Naive B cell (primary cell): Measurements from ENCODE around the gene POLR2L. TPM values are rescaled to one million over a fixed set of nuclear protein-coding genes. Genes with fewer than 3 reads are reported as not detected.

Experiments
- ATAC-seq, 2 donors: fragments of 150-1000 bp; cut with Tn5 transposase; 2 replicates each; pipeline ENCODE4 v1.10.0; 2021; ENCODE audit warnings: low read depth in 2 of 2, mild to moderate bottlenecking in 2 of 2, moderate library complexity in 2 of 2
- DNase-seq: peaks from one replicate; pipeline ENCODE4 v3.0.0; 2022
- H3K27ac Mint-ChIP-seq, 6 donors: one replicate each; pipeline ENCODE4 v1.8.0; 2020 to 2022; ENCODE audit warnings: mild to moderate bottlenecking in 6 of 6, mixed read lengths in 6 of 6, moderate library complexity in 5 of 6, inconsistent platforms in 2 of 6
- H3K27me3 Mint-ChIP-seq, 3 donors: one replicate each; pipeline ENCODE4 v1.8.0; 2021 to 2022; ENCODE audit warnings: mixed read lengths in 3 of 3, mild to moderate bottlenecking in 1 of 3
- H3K36me3 Mint-ChIP-seq, 2 donors: one replicate each; pipeline ENCODE4 v1.8.0; 2020 to 2022; ENCODE audit warnings: mixed read lengths in 2 of 2, inconsistent platforms in 1 of 2, mild to moderate bottlenecking in 1 of 2
- H3K4me1 Mint-ChIP-seq, 3 donors: one replicate each; pipeline ENCODE4 v1.8.0; 2020 to 2022; ENCODE audit warnings: mixed read lengths in 3 of 3, inconsistent platforms in 1 of 3, mild to moderate bottlenecking in 1 of 3, moderate library complexity in 1 of 3
- H3K4me3 Mint-ChIP-seq, 8 donors: one replicate each; pipeline ENCODE4 v1.8.0; 2020 to 2022; ENCODE audit warnings: mild to moderate bottlenecking in 8 of 8, mixed read lengths in 8 of 8, moderate library complexity in 8 of 8, inconsistent platforms in 2 of 8
- H3K9me3 Mint-ChIP-seq, 7 donors: one replicate each; pipeline ENCODE4 v1.8.0; 2020 to 2022; ENCODE audit warnings: mixed read lengths in 7 of 7, mild to moderate bottlenecking in 5 of 7, inconsistent platforms in 2 of 7, moderate library complexity in 1 of 7
- polyA plus RNA-seq, 6 donors: library from polyadenylated mRNA; unstranded; fragments of 300-500 nt; fragmentation: Illumina TruSeq; gene quantifications; one replicate each; pipeline ENCODE4 v1.2.3, GENCODE V29; 2021; ENCODE audit warnings: low read depth in 6 of 6

The POLR2L gene
- polyA plus RNA-seq, 6 donors from 2014 or later: 41.3 to 68.4 (median 55.9) TPM

DNA sequence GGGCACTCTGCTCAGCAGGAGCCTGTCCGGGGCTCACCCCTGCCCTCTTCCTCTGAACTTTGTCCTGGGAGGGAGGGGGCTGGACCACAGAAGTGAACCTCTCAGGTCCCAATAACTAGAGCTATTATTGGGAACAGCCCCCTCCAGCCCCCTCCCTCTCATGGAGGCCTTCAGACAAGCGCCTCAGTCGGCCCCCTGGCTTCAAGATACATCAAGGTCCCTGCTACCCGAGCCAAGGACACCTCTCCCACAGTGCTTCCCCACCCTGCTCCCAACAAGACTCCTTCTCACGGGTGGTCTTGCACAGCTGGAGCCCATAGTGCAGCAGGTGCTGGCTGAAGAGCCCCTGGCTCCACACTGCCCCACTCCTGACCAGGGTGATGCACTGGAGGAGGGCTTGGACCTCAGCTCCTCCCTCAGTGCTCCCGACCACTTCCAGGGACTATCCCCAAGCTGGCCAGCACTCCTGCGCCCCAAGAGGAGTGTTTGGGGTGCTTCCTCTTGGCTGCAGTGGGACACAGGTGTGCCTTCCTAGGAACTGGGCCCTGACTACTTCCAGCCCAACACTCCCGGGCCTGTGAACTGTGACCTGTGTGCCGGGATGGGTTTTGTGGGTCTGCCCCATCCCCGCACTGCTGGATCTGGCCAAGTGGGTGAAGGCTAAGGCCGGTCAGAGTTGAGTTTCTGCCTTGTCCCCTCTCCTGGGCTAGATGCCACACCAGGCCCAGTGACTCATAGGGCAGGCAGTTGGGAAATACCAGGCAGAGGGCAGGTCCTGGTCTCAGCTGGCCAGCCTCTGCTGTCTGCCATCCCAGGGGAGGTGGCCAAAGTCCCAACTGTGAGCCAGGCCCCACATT lies 21.4 kb downstream of the POLR2L start:
- DNase-seq (no peak), ATAC-seq (no peak)
- Mint-ChIP-seq H3K4me3 (peak overlapping the region; percentile 82 to 96 (median 90)), H3K27ac (peak overlapping the region in 4 of 6 donors; percentile 64 to 91 (median 84)), H3K9me3 (no peaks in the 10 kb centered on the region), H3K36me3 (peaks cover 0 to 7% of the 10 kb centered on the region in 2 donors), H3K4me1 (peaks cover 6 to 20% (median 17%) of the 10 kb centered on the region in 3 donors), H3K27me3 (no peaks in the 10 kb centered on the region)

DNA sequence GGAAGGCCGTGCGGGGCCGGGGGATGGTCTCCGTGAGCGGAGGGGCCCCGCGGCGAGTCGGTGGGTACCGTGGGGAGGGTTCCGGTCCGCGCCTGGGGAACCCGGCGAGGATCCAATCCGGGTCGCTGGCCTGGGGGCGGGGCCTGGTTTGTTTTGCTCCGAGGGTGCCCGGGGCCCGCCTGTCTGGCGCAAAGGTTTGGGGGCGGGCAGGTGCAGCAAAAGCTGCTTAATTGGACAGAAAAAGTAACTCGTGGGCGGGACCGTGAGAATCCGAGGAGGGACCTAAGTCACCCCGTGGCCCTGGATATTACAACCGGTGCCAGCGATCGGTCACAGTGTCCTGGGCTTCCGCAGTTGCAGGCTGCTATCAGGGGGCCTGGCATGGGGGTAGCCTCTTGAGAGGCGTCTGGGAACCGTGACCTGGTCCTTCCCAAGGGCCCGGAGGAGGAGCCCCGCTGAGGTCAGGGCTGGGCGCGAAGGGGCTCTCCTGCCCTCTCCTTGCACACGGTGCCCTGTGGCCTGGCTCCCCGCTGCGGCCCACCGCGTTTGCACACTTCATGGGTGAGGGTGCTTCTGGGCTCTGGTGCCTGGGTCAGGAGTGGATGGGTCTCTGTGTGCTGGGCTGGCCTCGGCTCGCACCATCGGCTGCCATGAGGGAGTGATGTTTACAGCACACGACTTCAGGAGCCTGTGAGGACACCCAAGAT lies 22.2 kb downstream of the POLR2L start:
- ATAC-seq (peak; percentile 76 to 80), DNase-seq (peak; percentile 96)
- Mint-ChIP-seq H3K27me3 (no peaks in the 10 kb centered on the region), H3K4me1 (peaks cover 6 to 20% (median 17%) of the 10 kb centered on the region in 3 donors), H3K9me3 (no peaks in the 10 kb centered on the region), H3K27ac (peak overlapping the region; percentile 76 to 96 (median 92)), H3K36me3 (peaks cover 0 to 5% of the 10 kb centered on the region in 2 donors), H3K4me3 (peak overlapping the region; percentile 82 to 96 (median 90))

DNA sequence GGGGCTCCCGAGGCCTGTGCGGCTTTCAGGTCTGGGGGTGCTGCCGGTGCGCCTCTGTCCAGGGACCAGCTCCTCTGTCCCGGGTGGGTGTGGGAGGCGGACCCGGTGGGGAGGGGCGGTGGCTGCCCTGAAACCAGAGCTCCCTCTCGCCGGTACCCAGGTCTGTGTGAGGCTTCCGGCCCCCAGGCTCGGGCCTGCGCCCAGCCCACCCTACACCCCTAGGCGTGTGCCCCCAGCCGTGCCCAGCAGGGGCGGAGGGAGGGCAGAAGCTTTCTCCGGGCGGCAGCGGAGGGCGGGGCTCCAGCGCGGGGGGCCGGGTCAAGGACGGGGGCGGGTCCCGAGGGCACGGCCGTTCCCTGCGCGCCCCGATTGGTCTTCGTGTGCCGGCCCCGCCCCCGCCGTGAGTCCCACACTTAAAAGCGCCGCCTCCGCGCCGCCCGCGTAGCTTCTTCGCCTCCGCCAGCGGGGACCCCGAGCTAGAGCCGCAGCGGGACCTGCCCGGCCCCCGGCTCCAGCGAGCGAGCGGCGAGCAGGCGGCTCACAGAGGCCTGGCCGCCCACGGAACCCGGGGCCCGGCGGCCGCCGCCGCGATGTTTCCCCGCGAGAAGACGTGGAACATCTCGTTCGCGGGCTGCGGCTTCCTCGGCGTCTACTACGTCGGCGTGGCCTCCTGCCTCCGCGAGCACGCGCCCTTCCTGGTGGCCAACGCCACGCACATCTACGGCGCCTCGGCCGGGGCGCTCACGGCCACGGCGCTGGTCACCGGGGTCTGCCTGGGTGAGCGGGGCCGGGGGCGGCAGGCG lies 23.0 kb downstream of the POLR2L start:
- Mint-ChIP-seq H3K27ac (peak overlapping the region in 5 of 6 donors; percentile 73 to 96 (median 82)), H3K27me3 (no peaks in the 10 kb centered on the region), H3K4me3 (peak overlapping the region; percentile 82 to 96 (median 90)), H3K36me3 (no peaks in the 10 kb centered on the region), H3K9me3 (no peaks in the 10 kb centered on the region), H3K4me1 (peaks cover 6 to 20% (median 17%) of the 10 kb centered on the region in 3 donors)
- ATAC-seq (peak; percentile 66 to 74), DNase-seq (peak; percentile 91)

DNA sequence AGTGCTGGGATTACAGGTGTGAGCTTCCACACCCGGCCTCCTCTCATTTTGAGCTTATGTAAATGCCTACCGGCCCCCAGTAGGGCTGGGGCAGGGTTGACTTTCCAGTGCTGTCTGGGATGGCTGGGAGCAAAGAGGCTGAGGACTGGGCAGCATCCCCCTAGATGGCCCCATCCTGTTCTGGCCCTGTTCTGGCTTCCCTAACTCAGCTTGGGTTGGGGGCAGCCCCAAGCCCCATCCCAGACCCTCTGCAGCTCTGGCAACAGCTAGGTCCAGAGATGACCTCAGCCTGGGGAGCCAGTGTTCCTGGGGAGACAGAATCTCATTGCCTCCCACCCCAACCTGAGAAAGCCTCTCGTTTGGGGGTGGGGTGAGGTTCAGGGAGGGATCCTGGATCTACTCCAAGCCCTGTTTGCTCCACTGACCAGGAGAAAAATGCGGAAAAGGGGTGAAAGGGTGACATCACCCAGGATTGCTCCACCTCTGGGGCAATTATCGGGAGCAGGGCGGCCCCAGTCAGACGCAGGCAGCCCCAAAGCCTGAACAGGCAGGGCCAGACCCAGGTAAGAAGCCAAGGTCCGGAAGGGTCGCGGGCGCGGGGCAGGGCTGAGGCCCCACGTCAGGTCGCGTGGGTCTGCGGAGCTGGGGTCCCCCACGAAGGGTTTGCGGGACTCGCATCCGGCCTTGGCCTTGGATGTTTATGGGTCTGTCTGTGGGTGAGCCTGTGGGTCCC lies 23.8 kb downstream of the POLR2L start, which contains the start of gene PNPLA2:
PNPLA2 (plus strand) TSS at position 519 of the 733 bp plus-strand sequence. CDS start 805 bp downstream, outside the sequence.
- DNase-seq: no peak
- no peaks in the 10 kb centered on the region for H3K27me3 Mint-ChIP-seq
- peak within 1 kb of the TSS; percentile 27 to 96 (median 79) for H3K27ac Mint-ChIP-seq

DNA sequence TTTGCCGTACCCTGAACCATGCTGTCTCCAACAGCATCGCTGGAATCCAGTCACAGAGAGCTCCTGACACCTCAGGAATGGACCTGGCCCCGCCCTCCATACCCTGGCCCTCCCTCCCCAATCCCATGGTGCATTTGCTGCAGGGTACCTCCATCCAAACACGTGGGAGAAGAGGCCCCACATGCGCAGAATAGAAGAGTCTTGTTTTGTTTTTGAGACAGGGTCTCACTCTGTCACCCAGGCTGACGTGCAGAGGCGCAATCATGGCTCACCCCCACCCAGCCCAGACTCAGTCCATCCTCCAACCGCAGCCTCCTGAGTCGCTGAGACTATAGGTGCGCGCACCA lies 25.9 kb downstream of the POLR2L start:
- Mint-ChIP-seq H3K4me3 (peak overlapping the region in 1 of 8 donors; percentile 64), H3K27ac (no peak overlapping the region), H3K27me3 (no peaks in the 10 kb centered on the region), H3K4me1 (peaks cover 13 to 26% (median 25%) of the 10 kb centered on the region in 3 donors), H3K9me3 (no peaks in the 10 kb centered on the region), H3K36me3 (no peaks in the 10 kb centered on the region)
- ATAC-seq: no peak
- DNase-seq: no peak

More for the DNA sequence above, 23.8 kb downstream of the POLR2L start, which contains the start of gene PNPLA2:
- H3K4me3 Mint-ChIP-seq: peak within 1 kb of the TSS; percentile 82 to 96 (median 90)
- H3K9me3 Mint-ChIP-seq: no peaks in the 10 kb centered on the region
- H3K4me1 Mint-ChIP-seq: peaks cover 9 to 20% (median 17%) of the 10 kb centered on the region in 3 donors
- ATAC-seq: no peak
- H3K36me3 Mint-ChIP-seq: no peaks in the 10 kb centered on the region

DNA sequence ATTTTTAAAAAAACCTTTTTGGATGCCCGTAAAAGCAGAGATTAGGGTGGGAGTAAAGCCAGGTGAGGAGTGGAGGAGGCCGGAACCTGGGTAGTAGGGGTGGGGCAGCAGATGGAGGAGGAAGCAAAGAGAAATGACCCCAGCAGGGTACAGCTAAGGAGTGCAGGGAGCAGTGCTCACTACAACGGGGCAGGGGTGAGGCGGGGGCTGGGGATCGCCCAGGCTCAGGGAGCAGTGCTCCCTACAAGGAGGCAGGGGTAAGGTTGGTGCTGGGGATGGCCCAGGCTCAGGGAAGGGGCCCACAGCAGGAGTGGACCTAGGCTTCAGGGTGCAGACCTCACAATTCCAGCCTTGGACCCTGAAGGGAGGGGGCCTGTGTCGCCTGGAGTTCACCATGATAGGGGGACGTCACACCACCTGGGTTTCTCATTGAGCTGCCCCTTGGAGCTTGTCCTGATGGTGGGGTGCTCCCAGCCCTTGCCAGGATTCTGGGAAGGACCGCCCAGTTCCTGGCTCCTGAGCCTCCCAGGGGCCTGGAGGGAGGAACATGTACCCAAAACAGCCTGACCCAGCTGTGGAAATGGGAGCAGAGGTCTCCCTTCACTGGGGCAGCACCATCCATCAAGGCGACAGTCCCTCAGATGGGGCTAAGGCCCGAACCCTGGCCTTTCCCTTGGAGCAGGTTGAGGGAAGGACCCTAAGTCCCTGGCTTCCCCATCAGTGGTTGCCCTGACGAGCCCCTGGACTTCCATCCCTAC lies 26.5 kb downstream of the POLR2L start:
- no peaks in the 10 kb centered on the region for H3K36me3 Mint-ChIP-seq
- peaks cover 13 to 28% (median 28%) of the 10 kb centered on the region in 3 donors for H3K4me1 Mint-ChIP-seq
- ATAC-seq (no peak), DNase-seq (no peak)
- peak overlapping the region in 1 of 8 donors; percentile 64 for H3K4me3 Mint-ChIP-seq
- no peaks in the 10 kb centered on the region for H3K27me3 Mint-ChIP-seq
- no peaks in the 10 kb centered on the region for H3K9me3 Mint-ChIP-seq
- no peak overlapping the region for H3K27ac Mint-ChIP-seq

DNA sequence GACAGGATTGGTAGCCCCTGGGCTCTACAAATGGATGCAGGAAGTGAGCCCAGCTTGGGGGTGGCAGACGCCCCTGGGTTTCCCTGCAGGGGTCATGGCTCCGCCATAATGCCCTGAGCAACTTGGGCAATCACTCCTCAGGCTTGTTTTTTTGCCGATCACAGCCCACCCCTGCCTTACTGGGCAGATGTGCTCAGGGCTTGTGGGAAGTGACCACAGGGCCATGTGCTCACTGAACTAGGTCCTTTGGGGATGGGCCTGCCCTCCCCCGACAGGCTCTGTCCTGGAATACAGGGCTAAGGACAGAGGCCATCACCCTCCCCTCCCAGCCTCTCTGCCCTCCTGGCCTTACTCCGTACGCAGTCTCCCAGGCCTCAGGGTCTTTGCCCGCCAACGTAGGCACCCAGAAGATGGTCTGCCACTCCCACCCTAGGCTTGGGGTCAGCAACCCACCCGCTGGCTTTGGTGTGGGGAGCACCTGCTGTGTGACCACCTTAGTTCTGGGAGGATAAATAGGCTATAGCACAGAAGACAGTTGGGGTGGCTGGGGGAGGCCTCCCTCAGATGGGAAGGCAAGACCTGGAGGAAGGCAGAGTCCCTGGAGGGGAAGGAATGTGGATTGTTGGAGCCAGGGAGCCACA lies 28.8 kb downstream of the POLR2L start:
- Mint-ChIP-seq H3K4me1 (peaks cover 16 to 34% (median 30%) of the 10 kb centered on the region in 3 donors), H3K9me3 (no peaks in the 10 kb centered on the region), H3K4me3 (no peak overlapping the region), H3K36me3 (no peaks in the 10 kb centered on the region), H3K27ac (peak overlapping the region in 2 of 6 donors; percentile 11 to 78), H3K27me3 (no peaks in the 10 kb centered on the region)
- ATAC-seq (no peak), DNase-seq (no peak)

DNA sequence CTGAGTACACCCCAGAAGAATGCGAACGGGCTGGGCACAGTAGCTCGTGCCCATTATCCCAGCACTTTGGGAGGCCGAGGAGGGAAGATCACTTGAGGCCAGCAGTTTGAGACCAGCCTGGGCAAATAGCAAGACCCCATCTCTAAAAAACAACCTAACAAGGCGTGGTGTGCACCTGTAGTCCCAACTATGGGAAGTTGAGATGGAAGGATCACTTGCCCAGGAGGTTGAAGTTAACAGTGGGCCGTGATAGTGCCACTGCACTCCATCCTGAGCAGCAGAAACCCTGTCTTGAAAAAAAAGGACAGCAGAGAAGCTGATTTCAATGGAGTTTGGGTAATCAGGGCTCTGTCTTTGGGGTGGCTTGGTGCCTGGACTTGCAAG lies 29.3 kb downstream of the POLR2L start:
- ATAC-seq (no peak), DNase-seq (no peak)
- H3K4me1 Mint-ChIP-seq: peaks cover 16 to 33% (median 29%) of the 10 kb centered on the region in 3 donors
- peak overlapping the region in 1 of 8 donors; percentile 99 for H3K4me3 Mint-ChIP-seq
- H3K27ac Mint-ChIP-seq: peak overlapping the region in 2 of 6 donors; percentile 41 to 49
- no peaks in the 10 kb centered on the region for H3K27me3 Mint-ChIP-seq
- H3K36me3 Mint-ChIP-seq: no peaks in the 10 kb centered on the region
- H3K9me3 Mint-ChIP-seq: no peaks in the 10 kb centered on the region

DNA sequence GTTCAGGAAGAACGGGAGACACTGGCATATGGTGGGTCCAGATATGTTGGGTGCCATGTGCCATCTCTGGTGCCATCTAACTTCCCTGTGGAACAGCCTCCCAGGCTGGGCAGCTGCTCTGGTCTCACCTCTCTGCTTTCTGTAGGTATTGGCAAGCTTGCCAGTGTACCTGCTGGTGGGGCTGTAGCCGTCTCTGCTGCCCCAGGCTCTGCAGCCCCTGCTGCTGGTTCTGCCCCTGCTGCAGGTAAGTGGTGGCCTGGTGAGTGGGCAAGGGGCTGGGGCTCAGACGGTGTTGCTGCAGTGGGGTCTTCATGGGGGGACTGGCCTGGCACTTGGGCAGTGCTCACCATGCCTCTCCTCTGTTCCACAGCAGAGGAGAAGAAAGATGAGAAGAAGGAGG lies 29.9 kb downstream of the POLR2L start:
- H3K27ac Mint-ChIP-seq: peak overlapping the region in 1 of 6 donors; percentile 49
- peak overlapping the region in 6 of 8 donors; percentile 45 to 99 (median 93) for H3K4me3 Mint-ChIP-seq
- ATAC-seq: no peak

DNA sequence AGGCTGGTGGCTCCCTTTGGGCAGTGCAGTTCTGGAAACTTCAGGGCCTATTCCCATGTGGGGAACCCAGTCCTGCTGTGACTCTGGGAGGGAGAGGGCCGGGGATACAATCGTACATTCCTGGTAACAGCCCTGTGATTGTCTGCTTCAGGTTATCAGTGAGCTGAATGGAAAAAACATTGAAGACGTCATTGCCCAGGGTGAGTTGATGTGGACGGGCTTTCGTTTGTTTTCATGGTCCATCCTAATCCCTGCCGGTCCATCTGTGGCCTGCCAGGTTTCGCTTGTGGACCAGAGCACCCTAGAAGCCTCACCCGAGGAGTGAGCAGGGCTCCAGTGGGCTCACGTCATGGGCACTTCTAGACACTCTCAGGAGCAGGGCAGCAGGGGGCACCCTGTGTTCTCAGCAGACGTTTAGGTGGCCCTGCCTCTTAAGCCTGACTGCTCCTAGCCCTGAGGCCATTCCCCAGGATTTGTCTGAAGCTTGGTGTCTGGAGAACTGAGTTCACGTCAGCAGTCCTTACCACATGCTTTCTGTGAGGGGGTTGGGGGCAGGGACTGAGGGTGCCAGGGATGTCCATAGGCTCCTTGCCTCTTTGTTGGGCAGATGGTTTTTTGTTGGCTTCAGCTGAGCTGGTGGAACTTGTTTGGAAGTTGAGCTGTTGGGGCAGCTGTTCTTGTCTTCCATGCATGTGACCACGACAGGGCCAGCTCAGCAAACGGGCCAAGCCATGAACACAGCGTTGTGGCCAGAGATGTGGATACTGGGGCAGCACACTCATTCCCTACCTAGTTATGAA lies 30.7 kb downstream of the POLR2L start:
- no peak for DNase-seq
- no peaks in the 10 kb centered on the region for H3K27me3 Mint-ChIP-seq
- peak overlapping the region; percentile 86 to 99 (median 94) for H3K4me3 Mint-ChIP-seq
- ATAC-seq: no peak
- no peaks in the 10 kb centered on the region for H3K9me3 Mint-ChIP-seq
- peak overlapping the region in 4 of 6 donors; percentile 33 to 88 (median 50) for H3K27ac Mint-ChIP-seq
- peaks cover 21 to 40% (median 34%) of the 10 kb centered on the region in 3 donors for H3K4me1 Mint-ChIP-seq
- no peaks in the 10 kb centered on the region for H3K36me3 Mint-ChIP-seq

More for the DNA sequence above, 29.9 kb downstream of the POLR2L start:
- Mint-ChIP-seq H3K9me3 (no peaks in the 10 kb centered on the region), H3K4me1 (peaks cover 21 to 40% (median 34%) of the 10 kb centered on the region in 3 donors), H3K36me3 (no peaks in the 10 kb centered on the region), H3K27me3 (no peaks in the 10 kb centered on the region)
- DNase-seq: no peak

DNA sequence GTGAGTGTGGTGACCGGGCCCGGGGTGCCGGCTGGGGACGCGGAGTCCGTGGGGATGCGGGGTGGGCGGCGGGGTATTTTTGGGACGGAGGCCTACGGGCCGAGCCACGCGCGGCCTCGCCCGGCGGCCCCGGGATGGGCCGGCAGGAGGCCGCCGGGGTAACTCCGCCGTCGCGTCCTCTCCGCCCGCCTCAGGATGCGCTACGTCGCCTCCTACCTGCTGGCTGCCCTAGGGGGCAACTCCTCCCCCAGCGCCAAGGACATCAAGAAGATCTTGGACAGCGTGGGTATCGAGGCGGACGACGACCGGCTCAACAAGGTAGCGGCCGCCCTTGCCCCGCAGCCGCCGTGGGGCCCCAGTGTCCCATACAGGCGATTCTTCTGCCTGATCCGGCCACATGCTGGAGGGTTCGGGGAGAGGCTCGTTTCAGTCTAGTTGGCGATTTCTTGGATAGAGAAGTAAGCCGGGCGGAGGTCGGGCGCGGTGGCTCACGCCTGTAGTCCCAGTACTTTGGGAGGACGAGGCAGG lies 32.2 kb downstream of the POLR2L start:
- peak; percentile 11 to 20 for ATAC-seq
- H3K9me3 Mint-ChIP-seq: no peaks in the 10 kb centered on the region

More for the DNA sequence above, 32.2 kb downstream of the POLR2L start:
- Mint-ChIP-seq H3K4me3 (peak overlapping the region; percentile 86 to 99 (median 97)), H3K27me3 (no peaks in the 10 kb centered on the region), H3K4me1 (peaks cover 24 to 40% (median 39%) of the 10 kb centered on the region in 3 donors), H3K27ac (peak overlapping the region; percentile 94 to 99 (median 99)), H3K36me3 (no peaks in the 10 kb centered on the region)
- DNase-seq: no peak
